WTC11 (cell line): ENCODE measurements around the gene BLCAP.

Experiments
- CTCF ChIP-seq: fragments of 200-600 bp; IDR thresholded peaks from 2 replicates; pipeline ENCODE4 v1.8.0; 2022; ENCODE audit warnings: antibody characterized with exemption
- E2F5 ChIP-seq: sonication (generic); formaldehyde crosslinking; IDR thresholded peaks from 2 replicates; pipeline ENCODE4 v1.8.1; 2022; ENCODE audit warnings: mild to moderate bottlenecking, moderate library complexity, missing genetic modification reagents
- GRHL2 ChIP-seq: fragments of 250-450 bp; sonication (Bioruptor Pico); IDR thresholded peaks from 2 replicates; pipeline ENCODE4 v1.8.0; 2022; ENCODE audit warnings: mild to moderate bottlenecking, moderate library complexity; ENCODE audit not compliant: insufficient replicate concordance, severe bottlenecking
- IRF2 ChIP-seq: sonication (generic); formaldehyde crosslinking; IDR thresholded peaks from 2 replicates; pipeline ENCODE4 v1.8.0; 2022; ENCODE audit warnings: low read depth, missing genetic modification reagents, borderline replicate concordance
- KAT7 ChIP-seq: sonication (generic); formaldehyde crosslinking; IDR thresholded peaks from 2 replicates; pipeline ENCODE4 v1.8.1; 2023; ENCODE audit warnings: missing genetic modification reagents, mild to moderate bottlenecking, borderline replicate concordance
- NR2C2 ChIP-seq: sonication (generic); formaldehyde crosslinking; IDR thresholded peaks from 2 replicates; pipeline ENCODE4 v1.8.0; 2022; ENCODE audit warnings: mild to moderate bottlenecking, missing genetic modification reagents
- NR3C1 ChIP-seq: sonication (generic); formaldehyde crosslinking; conservative IDR thresholded peaks from 2 replicates; pipeline ENCODE4 v1.8.1; 2023; ENCODE audit warnings: low read depth, mild to moderate bottlenecking, missing genetic modification reagents
- OVOL2 ChIP-seq: fragments of 250-450 bp; sonication (Bioruptor Pico); IDR thresholded peaks from 2 replicates; pipeline ENCODE4 v1.9.0; 2021; ENCODE audit warnings: mild to moderate bottlenecking, borderline replicate concordance
- PRRX2 ChIP-seq: fragments of 250-450 bp; sonication (Bioruptor Pico); IDR thresholded peaks from 2 replicates; pipeline ENCODE4 v1.8.0; 2021; ENCODE audit warnings: mild to moderate bottlenecking
- SOX15 ChIP-seq: fragments of 250-450 bp; sonication (Bioruptor Pico); IDR thresholded peaks from 2 replicates; pipeline ENCODE4 v1.9.0; 2021; ENCODE audit warnings: mild to moderate bottlenecking
- SP1 ChIP-seq: sonication (generic); formaldehyde crosslinking; conservative IDR thresholded peaks from 2 replicates; pipeline ENCODE4 v1.8.1; 2022; ENCODE audit warnings: missing genetic modification reagents
- TEAD4 ChIP-seq: sonication (generic); formaldehyde crosslinking; IDR thresholded peaks from 2 replicates; pipeline ENCODE4 v1.8.0; 2022; ENCODE audit warnings: mild to moderate bottlenecking, missing genetic modification reagents
- ZNF532 ChIP-seq: fragments of 250-450 bp; sonication (Bioruptor Pico); IDR thresholded peaks from 2 replicates; pipeline ENCODE4 v1.9.0; 2021; ENCODE audit warnings: mild to moderate bottlenecking, borderline replicate concordance

GRCh38 chr20:37566590-37567330, 39.1 kb upstream of the BLCAP start:
- no peak for TF ChIP-seq CTCF
- no peak for TF ChIP-seq SOX15
- no peak for TF ChIP-seq ZNF532 (CRISPR knock-in tag)
- no peak for TF ChIP-seq IRF2 (CRISPR knock-in tag)
- no peak for TF ChIP-seq NR2C2 (CRISPR knock-in tag)
- no peak for TF ChIP-seq SP1 (CRISPR knock-in tag)
- no peak for TF ChIP-seq NR3C1 (CRISPR knock-in tag)
- TF ChIP-seq TEAD4 (CRISPR knock-in tag) = no peak
- TF ChIP-seq PRRX2 (CRISPR knock-in tag) = no peak
- TF ChIP-seq GRHL2 (CRISPR knock-in tag) = no peak
- TF ChIP-seq OVOL2 = no peak
- no peak for TF ChIP-seq KAT7 (CRISPR knock-in tag)
- TF ChIP-seq E2F5 (CRISPR knock-in tag) = no peak
